Measurements from ENCODE around the gene PCSK4. TPM values are rescaled to one million over a fixed set of nuclear protein-coding genes. Genes with fewer than 3 reads are reported as not detected.
A peak's percentile ranks its signal among the peaks of the same experiment; 100 is the strongest.

Gene PCSK4
- total RNA-seq, 1 donor, result 1.4 TPM

GRCh38 chr19:1483131-1483978, 6.8 kb downstream of the PCSK4 start:
- DNase-seq (ENCODE audit: insufficient read length, low spot score, missing footprints), result peak; percentile 73
- no peak overlapping the region for H3K27ac ChIP-seq (ENCODE audit: low read depth, low read length)
- H3K9me3 ChIP-seq (ENCODE audit: low read depth, low read length), result no peaks in the 10 kb centered on the region
- no peak overlapping the region for H3K4me3 ChIP-seq (ENCODE audit: insufficient read depth, low read length)
- no peak overlapping the region for H2AFZ ChIP-seq (ENCODE audit: low read length)
- H3K79me2 ChIP-seq (ENCODE audit: insufficient read depth, low read length), result peaks cover 6% of the 10 kb centered on the region
- peaks cover 4% of the 10 kb centered on the region for H3K4me1 ChIP-seq (ENCODE audit: insufficient read depth, low read length)
- no peaks in the 10 kb centered on the region for H3K36me3 ChIP-seq (ENCODE audit: insufficient read depth, low read length)
- no peak overlapping the region for H3K4me2 ChIP-seq (ENCODE audit: insufficient read depth, low read length)
- TF ChIP-seq, protein P1, sequence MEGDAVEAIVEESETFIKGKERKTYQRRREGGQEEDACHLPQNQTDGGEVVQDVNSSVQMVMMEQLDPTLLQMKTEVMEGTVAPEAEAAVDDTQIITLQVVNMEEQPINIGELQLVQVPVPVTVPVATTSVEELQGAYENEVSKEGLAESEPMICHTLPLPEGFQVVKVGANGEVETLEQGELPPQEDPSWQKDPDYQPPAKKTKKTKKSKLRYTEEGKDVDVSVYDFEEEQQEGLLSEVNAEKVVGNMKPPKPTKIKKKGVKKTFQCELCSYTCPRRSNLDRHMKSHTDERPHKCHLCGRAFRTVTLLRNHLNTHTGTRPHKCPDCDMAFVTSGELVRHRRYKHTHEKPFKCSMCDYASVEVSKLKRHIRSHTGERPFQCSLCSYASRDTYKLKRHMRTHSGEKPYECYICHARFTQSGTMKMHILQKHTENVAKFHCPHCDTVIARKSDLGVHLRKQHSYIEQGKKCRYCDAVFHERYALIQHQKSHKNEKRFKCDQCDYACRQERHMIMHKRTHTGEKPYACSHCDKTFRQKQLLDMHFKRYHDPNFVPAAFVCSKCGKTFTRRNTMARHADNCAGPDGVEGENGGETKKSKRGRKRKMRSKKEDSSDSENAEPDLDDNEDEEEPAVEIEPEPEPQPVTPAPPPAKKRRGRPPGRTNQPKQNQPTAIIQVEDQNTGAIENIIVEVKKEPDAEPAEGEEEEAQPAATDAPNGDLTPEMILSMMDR (IDR thresholded peaks at IDR 0.05; ENCODE audit: extremely low read depth, low read depth, low read length), result no peak
- H4K20me1 ChIP-seq (ENCODE audit: insufficient read depth, low read length), result no peaks in the 10 kb centered on the region
- H3K27me3 ChIP-seq (ENCODE audit: insufficient read depth, low read length), result no peaks in the 10 kb centered on the region

GRCh38 chr19:1482361-1483130, 7.6 kb downstream of the PCSK4 start:
- no peak overlapping the region for H2AFZ ChIP-seq (ENCODE audit: low read length)
- TF ChIP-seq, protein P1 (IDR thresholded peaks at IDR 0.05; ENCODE audit: extremely low read depth, low read depth, low read length), result no peak

DNA sequence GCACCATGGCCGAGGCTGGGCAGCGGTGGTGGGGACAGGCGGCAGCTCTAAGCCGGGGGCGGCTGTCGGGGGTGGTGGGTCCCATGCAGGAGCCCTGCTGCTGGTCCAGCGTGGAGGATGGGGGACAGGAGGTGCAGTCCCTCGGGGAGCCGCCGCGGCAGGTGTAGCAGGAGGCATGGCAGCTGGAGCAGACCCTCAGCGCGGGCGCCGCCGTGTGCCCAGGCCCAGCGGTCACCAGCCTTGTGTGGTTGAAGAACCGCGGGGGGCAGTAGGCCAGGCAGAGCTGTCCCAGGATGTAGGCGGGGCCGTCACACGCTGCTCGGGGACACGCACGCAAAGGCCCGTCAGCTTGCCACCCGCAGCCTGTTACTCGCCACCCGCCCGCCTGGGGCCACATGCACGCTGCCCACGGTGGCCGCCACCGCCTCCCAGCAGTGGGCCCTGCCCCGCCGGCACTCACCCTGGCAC, 8.2 kb downstream of the PCSK4 start:
- Histone ChIP-seq H3K4me2 (ENCODE audit: insufficient read depth, low read length) (no peak overlapping the region), H2AFZ (ENCODE audit: low read length) (no peak overlapping the region), H4K20me1 (ENCODE audit: insufficient read depth, low read length) (peaks cover 6% of the 10 kb centered on the region), H3K27ac (ENCODE audit: low read depth, low read length) (no peak overlapping the region), H3K4me3 (ENCODE audit: insufficient read depth, low read length) (no peak overlapping the region), H3K79me2 (ENCODE audit: insufficient read depth, low read length) (peaks cover 16% of the 10 kb centered on the region), H3K9me3 (ENCODE audit: low read depth, low read length) (no peaks in the 10 kb centered on the region), H3K27me3 (ENCODE audit: insufficient read depth, low read length) (no peaks in the 10 kb centered on the region), H3K4me1 (ENCODE audit: insufficient read depth, low read length) (peaks cover 8% of the 10 kb centered on the region), H3K36me3 (ENCODE audit: insufficient read depth, low read length) (peaks cover 4% of the 10 kb centered on the region)
- no peak for DNase-seq (ENCODE audit: insufficient read length, low spot score, missing footprints)
- TF ChIP-seq, protein P1 (IDR thresholded peaks at IDR 0.05; ENCODE audit: extremely low read depth, low read depth, low read length), result no peak

More at GRCh38 chr19:1482361-1483130, 7.6 kb downstream of the PCSK4 start:
- H3K27ac ChIP-seq (ENCODE audit: low read depth, low read length), result no peak overlapping the region
- H3K4me1 ChIP-seq (ENCODE audit: insufficient read depth, low read length), result peaks cover 8% of the 10 kb centered on the region
- H4K20me1 ChIP-seq (ENCODE audit: insufficient read depth, low read length), result peaks cover under 1% of the 10 kb centered on the region
- H3K79me2 ChIP-seq (ENCODE audit: insufficient read depth, low read length), result peaks cover 12% of the 10 kb centered on the region
- no peaks in the 10 kb centered on the region for H3K9me3 ChIP-seq (ENCODE audit: low read depth, low read length)
- H3K27me3 ChIP-seq (ENCODE audit: insufficient read depth, low read length), result no peaks in the 10 kb centered on the region
- H3K4me2 ChIP-seq (ENCODE audit: insufficient read depth, low read length), result no peak overlapping the region
- no peaks in the 10 kb centered on the region for H3K36me3 ChIP-seq (ENCODE audit: insufficient read depth, low read length)
- DNase-seq (ENCODE audit: insufficient read length, low spot score, missing footprints), result peak; percentile 94
- no peak overlapping the region for H3K4me3 ChIP-seq (ENCODE audit: insufficient read depth, low read length)
